Psoas muscle (tissue), 8 donors: ENCODE measurements around the gene RTKN2. TPM values are rescaled to one million over a fixed set of nuclear protein-coding genes. Genes with fewer than 3 reads are reported as not detected.
"Not testable (repeated sequence)": the region's sequence is repeated elsewhere in the genome, so short reads cannot be mapped to it uniquely, and the experiment has no call there.

Source experiments
- ATAC-seq, 4 donors: fragments of 200-7000 bp; cut with Tn5 transposase; one replicate each; pipeline ENCODE4 v1.9.1; 2020; ENCODE audit warnings: moderate library complexity in 3 of 4, mild to moderate bottlenecking in 2 of 4
- DNase-seq, 2 donors: peaks; one replicate each; pipeline ENCODE4 v3.0.0-alpha.2; 2020
- H3K27ac ChIP-seq: fragments of 200-600 bp; one replicate; pipeline ENCODE4 v1.8.0; 2022
- H3K27me3 ChIP-seq, 3 donors: fragments of 200-600 bp in 1 of 3; one replicate each; pipeline versions ENCODE4 v1.6.1 to v1.8.0; 2013 to 2022; ENCODE audit warnings: low read length in 2 of 3, mild to moderate bottlenecking in 2 of 3, moderate library complexity in 1 of 3; ENCODE audit not compliant: insufficient read depth in 3 of 3
- H3K36me3 ChIP-seq, 2 donors: fragments of 200-600 bp in 1 of 2; one replicate each; pipeline versions ENCODE4 v1.6.1 to v1.8.0; 2013 to 2022; ENCODE audit warnings: low read depth in 1 of 2, mild to moderate bottlenecking in 1 of 2, moderate library complexity in 1 of 2; ENCODE audit not compliant: insufficient read depth in 1 of 2
- H3K4me1 ChIP-seq: fragments of 200-600 bp; one replicate; pipeline ENCODE4 v1.8.0; 2022
- H3K4me3 ChIP-seq: fragments of 200-600 bp; one replicate; pipeline ENCODE4 v1.8.0; 2022; ENCODE audit warnings: mild to moderate bottlenecking
- H3K9me3 ChIP-seq: fragments of 200-600 bp; one replicate; pipeline ENCODE4 v1.8.0; 2022
- WGBS, 3 donors: extraction: QIAGEN DNeasy Blood & Tissue Kit; methylation state at CpG; one replicate each; pipeline versions ENCODE4 v1.1.6 to v1.1.7; 2013; 5-methylcytosine and 5-hydroxymethylcytosine counted together
- intact Hi-C, 2 donors: fragments of 100-400 bp; cut with DNase I; formaldehyde crosslinking; loops; one replicate each; pipeline versions ENCODE4 v1.11.0 to v1.14.2; 2022
- polyA plus RNA-seq, 3 donors: library from polyadenylated mRNA; stranded (reverse); fragments of 200-250 nt; gene quantifications; one replicate each; pipeline ENCODE4 v1.2.3, GENCODE V29; 2013
- total RNA-seq, 4 donors: library from RNA; stranded (reverse); fragmentation: NEBNext Ultra II Directional in 2 of 4; extraction: Animal tissue kit (Norgen Biotek cat#: 25700) in 2 of 4; gene quantifications; one replicate each; pipeline versions ENCODE4 v1.2.1 to v1.2.4, GENCODE V29; 2021 to 2023
- TF ChIP-seq, protein P1 (sequence below): fragments of 200-600 bp; IDR thresholded peaks from one replicate; pipeline ENCODE4 v1.8.0; 2022; ENCODE audit warnings: antibody characterized with exemption
- donor health status: healthy with polysubstance abuse.
- donor health status: DM: no; HTN: no; CAD: no; lungs with moderate emphysema.
- donor health status: Bipolar disorder and iron deficiency.
- donor health status: healthy.
- donor health status: DM: yes; HTN: yes; CAD: no.
- donor health status: DM: no; HTN: no; CAD: no.
- donor health status: DM: no; HTN: no; CAD: no.
- donor health status: DM: yes; HTN: yes; CAD: no.

The RTKN2 gene
- total and polyA plus RNA-seq, 7 donors: 0.01 to 0.09 (median 0.03) TPM; not detected in 3

DNA sequence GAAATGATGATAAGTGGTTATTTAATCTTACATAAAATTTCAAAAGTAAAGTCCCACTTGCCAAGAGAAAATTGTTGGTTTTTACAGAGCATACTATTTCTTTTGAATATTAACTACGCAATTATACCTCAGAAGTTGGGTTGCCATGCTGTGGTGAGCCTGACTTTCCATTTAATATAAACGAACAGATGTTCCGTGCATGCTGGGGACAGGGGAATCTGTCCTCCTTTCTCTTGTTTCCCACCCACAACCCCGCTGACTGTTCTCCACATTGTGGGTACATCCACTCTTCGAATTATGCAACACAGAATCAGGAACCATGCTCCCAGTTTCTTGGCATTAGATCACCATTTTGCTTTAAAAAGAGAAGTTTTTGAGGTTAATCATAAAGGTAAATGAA, 29.2 kb upstream of the RTKN2 start:
- DNase-seq: no peak
- intact Hi-C loops: no loop called here
- Histone ChIP-seq H3K36me3 (no peaks in the 10 kb centered on the region), H3K4me3 (no peak overlapping the region), H3K27ac (no peak overlapping the region), H3K27me3 (no peaks in the 10 kb centered on the region), H3K9me3 (no peaks in the 10 kb centered on the region), H3K4me1 (no peaks in the 10 kb centered on the region)
- no peak for ATAC-seq
- TF ChIP-seq, protein P1, sequence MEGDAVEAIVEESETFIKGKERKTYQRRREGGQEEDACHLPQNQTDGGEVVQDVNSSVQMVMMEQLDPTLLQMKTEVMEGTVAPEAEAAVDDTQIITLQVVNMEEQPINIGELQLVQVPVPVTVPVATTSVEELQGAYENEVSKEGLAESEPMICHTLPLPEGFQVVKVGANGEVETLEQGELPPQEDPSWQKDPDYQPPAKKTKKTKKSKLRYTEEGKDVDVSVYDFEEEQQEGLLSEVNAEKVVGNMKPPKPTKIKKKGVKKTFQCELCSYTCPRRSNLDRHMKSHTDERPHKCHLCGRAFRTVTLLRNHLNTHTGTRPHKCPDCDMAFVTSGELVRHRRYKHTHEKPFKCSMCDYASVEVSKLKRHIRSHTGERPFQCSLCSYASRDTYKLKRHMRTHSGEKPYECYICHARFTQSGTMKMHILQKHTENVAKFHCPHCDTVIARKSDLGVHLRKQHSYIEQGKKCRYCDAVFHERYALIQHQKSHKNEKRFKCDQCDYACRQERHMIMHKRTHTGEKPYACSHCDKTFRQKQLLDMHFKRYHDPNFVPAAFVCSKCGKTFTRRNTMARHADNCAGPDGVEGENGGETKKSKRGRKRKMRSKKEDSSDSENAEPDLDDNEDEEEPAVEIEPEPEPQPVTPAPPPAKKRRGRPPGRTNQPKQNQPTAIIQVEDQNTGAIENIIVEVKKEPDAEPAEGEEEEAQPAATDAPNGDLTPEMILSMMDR: no peak
- 62 to 67% (median 67%) methylated on average over 5 of the region's 5 CpGs for WGBS, 3 donors

DNA sequence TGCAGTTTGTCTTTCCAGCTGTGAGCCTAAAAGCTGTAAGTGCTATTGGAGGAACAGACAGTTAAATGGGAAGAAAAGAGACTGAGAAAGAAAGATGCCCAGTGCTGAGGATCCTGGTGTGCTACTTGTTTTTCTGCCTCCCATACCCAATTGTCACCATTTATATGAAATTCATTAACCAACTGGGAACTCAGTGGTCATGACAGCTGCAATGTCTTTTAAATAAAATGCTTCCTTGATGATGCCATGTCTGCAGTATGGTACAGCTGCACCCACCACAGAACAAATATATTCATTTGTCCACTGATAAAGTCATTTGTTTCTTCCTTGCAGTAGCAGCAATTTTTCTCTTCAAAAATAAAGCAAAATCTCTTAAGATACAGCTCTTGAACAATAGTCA, 15.6 kb upstream of the RTKN2 start:
- DNase-seq (no peak), ATAC-seq (no peak)
- H3K27me3 ChIP-seq: no peaks in the 10 kb centered on the region
- no peak overlapping the region for H3K27ac ChIP-seq
- H3K9me3 ChIP-seq: no peaks in the 10 kb centered on the region
- H3K4me1 ChIP-seq: no peaks in the 10 kb centered on the region
- intact Hi-C loops: no loop called here
- TF ChIP-seq, protein P1: no peak
- no peaks in the 10 kb centered on the region for H3K36me3 ChIP-seq
- no peak overlapping the region for H3K4me3 ChIP-seq

DNA sequence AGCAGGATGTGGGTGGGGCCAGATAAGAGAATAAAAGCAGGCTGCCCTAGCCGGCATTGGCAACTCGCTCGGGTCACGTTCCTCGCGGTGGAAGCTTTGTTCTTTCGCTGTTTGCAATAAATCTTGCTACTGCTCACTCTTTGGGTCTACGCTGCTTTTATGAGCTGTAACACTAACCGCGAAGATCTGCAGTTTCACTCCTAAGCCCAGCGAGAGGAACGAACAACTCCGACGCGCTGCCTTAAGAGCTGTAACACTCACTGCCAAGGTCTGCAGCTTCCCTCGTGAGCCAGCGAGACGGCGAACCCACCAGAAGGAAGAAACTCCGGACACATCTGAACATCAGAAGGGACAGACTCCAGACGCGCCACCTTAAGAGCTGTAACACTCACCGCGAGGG, 12.7 kb upstream of the RTKN2 start:
- intact Hi-C loops, H3K4me1 ChIP-seq, ATAC-seq, H3K9me3 ChIP-seq, DNase-seq, H3K27ac ChIP-seq, H3K27me3 ChIP-seq, H3K36me3 ChIP-seq: not testable (repeated sequence)
- 29 to 49% (median 34%) methylated on average over 24 of the region's 24 CpGs for WGBS, 3 donors
- H3K4me3 ChIP-seq: peak overlapping the region; percentile 44

DNA sequence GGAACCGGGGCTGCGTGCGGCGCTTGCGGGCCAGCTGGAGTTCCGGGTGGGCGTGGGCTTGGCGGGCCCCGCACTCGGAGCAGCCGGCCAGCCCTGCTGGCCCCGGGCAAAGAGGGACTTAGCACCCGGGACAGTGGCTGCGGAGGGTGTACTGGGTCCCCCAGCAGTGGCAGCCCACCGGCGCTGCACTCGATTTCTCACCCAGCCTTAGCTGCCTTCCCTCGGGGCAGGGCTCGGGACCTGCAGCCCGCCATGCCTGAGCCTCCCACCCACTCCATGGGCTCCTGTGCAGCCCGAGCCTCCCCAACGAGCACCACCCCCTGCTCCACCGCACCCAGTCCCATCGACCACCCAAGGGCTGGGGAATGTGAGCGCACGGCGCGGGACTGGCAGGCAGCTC, 11.7 kb upstream of the RTKN2 start:
- H3K36me3 ChIP-seq, H3K4me3 ChIP-seq, H3K27me3 ChIP-seq, intact Hi-C loops, H3K4me1 ChIP-seq, DNase-seq, ATAC-seq, H3K9me3 ChIP-seq, H3K27ac ChIP-seq: not testable (repeated sequence)
- 96 to 98% (median 97%) methylated on average over 19 to 28 of the region's 28 CpGs for WGBS, 3 donors

DNA sequence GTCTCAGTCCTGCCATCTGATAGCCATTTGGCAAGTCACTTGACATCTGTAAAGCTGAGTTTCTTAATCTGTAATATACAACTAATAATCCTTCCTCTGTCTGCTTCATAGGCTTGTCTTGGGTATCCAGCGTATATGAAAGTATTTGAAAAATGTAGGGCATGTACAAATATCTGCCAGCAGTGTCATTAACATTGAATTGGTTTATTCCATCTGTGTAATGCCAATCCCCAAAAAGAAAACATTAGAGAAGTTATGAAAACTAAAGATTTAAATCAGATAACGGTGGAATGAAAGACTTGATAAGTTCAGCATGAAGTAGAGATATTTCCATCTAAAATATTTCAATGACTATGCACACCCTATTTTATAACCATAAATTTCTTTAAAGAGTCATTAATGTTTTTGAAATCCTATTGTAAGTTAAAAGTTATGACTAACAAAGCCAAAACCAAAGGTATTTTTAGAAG, 9.8 kb upstream of the RTKN2 start:
- no peak for ATAC-seq

DNA sequence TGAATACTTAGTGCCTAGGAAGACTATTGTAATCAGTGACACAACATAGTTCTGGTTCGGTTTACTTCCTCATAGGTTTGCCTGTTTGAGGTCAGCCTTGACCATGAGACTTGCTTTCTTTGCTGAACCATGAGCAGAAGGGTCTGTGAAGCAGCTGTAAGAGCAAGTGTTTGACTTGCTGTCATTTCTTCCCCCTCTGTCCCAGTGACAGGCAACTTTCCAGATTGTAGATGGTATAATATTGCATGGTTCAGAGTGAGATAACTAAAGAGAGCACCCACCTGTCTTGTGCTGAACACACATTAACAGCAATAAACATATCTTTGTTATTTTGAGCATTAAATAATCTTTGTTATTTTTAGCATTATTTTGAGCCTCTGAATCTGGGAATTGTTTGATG, 9.3 kb upstream of the RTKN2 start:
- DNase-seq: no peak
- Histone ChIP-seq H3K4me1 (no peaks in the 10 kb centered on the region), H3K36me3 (no peaks in the 10 kb centered on the region), H3K27ac (no peak overlapping the region), H3K9me3 (no peaks in the 10 kb centered on the region), H3K27me3 (no peaks in the 10 kb centered on the region), H3K4me3 (no peak overlapping the region)
- ATAC-seq: no peak
- TF ChIP-seq, protein P1: no peak
- 58 to 61% (median 59%) methylated on average over 1 of the region's 1 CpG for WGBS, 3 donors
- intact Hi-C loops: no loop called here

More for the DNA sequence above, 9.8 kb upstream of the RTKN2 start:
- intact Hi-C loops: no loop called here
- H3K9me3 ChIP-seq: no peaks in the 10 kb centered on the region
- no peaks in the 10 kb centered on the region for H3K27me3 ChIP-seq
- H3K4me3 ChIP-seq: no peak overlapping the region
- 26 to 42% (median 34%) methylated on average over 2 of the region's 2 CpGs for WGBS, 3 donors
- H3K4me1 ChIP-seq: no peaks in the 10 kb centered on the region
- no peak overlapping the region for H3K27ac ChIP-seq
- TF ChIP-seq, protein P1: no peak
- DNase-seq: no peak
- no peaks in the 10 kb centered on the region for H3K36me3 ChIP-seq
